H1 (cell line): Measurements from ENCODE around the gene SPOP. TPM values are rescaled to one million over a fixed set of nuclear protein-coding genes. Genes with fewer than 3 reads are reported as not detected.

Source experiments
- CTCF ChIA-PET: fragments of 300-600 bp; sonication (Branson Sonifier 250); formaldehyde crosslinking; loops from one replicate; lab custom pipeline; 2021; ENCODE audit not compliant: partially characterized antibody; lab: Charles Lee
- POLR2A ChIA-PET: fragments of 300-600 bp; sonication (Branson Sonifier 250); formaldehyde crosslinking; loops from one replicate; lab custom pipeline; 2021; ENCODE audit warnings: inconsistent platforms; ENCODE audit not compliant: partially characterized antibody; lab: Charles Lee
- DNase-seq, 2 experiments: peaks; one replicate each; pipeline versions ENCODE4 v3.0.0 to v3.0.0-alpha.2; 2010 to 2022; ENCODE audit warnings: low spot score in 2 of 2, low read depth in 1 of 2, mixed read lengths in 1 of 2
- FAIRE-seq: peaks from 2 replicates; lab custom pipeline; 2011; peaks lifted over from hg19 to GRCh38; lab: Jason Lieb, UNC
- H2AFZ ChIP-seq: 2 replicates; pipeline ENCODE4 v1.8.1; 2012; ENCODE audit warnings: low read length, inconsistent platforms
- H2AK5ac ChIP-seq: 2 replicates; pipeline ENCODE4 v1.6.1; 2013; ENCODE audit warnings: low read depth, low read length
- H2BK120ac ChIP-seq: replicated peaks from 2 replicates; pipeline ENCODE3; 2013; ENCODE audit warnings: low read depth, low read length, inconsistent platforms
- H2BK12ac ChIP-seq: 2 replicates; pipeline ENCODE4 v1.6.1; 2013; ENCODE audit warnings: low read depth, low read length
- H2BK15ac ChIP-seq: 2 replicates; pipeline ENCODE4 v1.6.1; 2013; ENCODE audit warnings: low read length
- H2BK20ac ChIP-seq: 2 replicates; pipeline ENCODE4 v1.6.1; 2013; ENCODE audit warnings: low read length
- H2BK5ac ChIP-seq: 2 replicates; pipeline ENCODE4 v1.6.1; 2013; ENCODE audit warnings: low read depth, low read length
- H3K14ac ChIP-seq: 2 replicates; pipeline ENCODE4 v1.6.1; 2013; ENCODE audit warnings: inconsistent platforms; ENCODE audit not compliant: insufficient read length
- H3K18ac ChIP-seq: 2 replicates; pipeline ENCODE4 v1.6.1; 2013; ENCODE audit warnings: low read length; ENCODE audit errors: extremely low read depth
- H3K23ac ChIP-seq: 2 replicates; pipeline ENCODE4 v1.6.1; 2013; ENCODE audit warnings: inconsistent platforms; ENCODE audit not compliant: insufficient read length
- H3K23me2 ChIP-seq: 2 replicates; pipeline ENCODE4 v1.6.1; 2013; ENCODE audit warnings: low read depth, low read length
- H3K27ac ChIP-seq: 2 replicates; pipeline ENCODE4 v1.6.1; 2011; ENCODE audit warnings: low read depth, low read length, inconsistent platforms
- H3K27me3 ChIP-seq, 4 experiments: replicated peaks in 1 of 4; 1 replicate in 1 of 4; 2 replicates in 3 of 4; pipeline versions ENCODE4 v1.6.1 to v1.8.1; 2011 to 2013; ENCODE audit warnings: low read length in 3 of 4, mild to moderate bottlenecking in 3 of 4, inconsistent platforms in 2 of 4, mixed read lengths in 2 of 4, moderate library complexity in 1 of 4; ENCODE audit not compliant: control insufficient read depth in 3 of 4, insufficient read depth in 3 of 4; ENCODE audit errors: extremely low read depth in 1 of 4
- H3K36me3 ChIP-seq, 4 experiments: 2 replicates each; pipeline versions ENCODE4 v1.6.1 to v1.8.1; 2011 to 2013; ENCODE audit warnings: mild to moderate bottlenecking in 4 of 4, low read length in 3 of 4, moderate library complexity in 2 of 4, control low read depth in 1 of 4, inconsistent platforms in 1 of 4; ENCODE audit not compliant: insufficient read depth in 4 of 4, control insufficient read depth in 2 of 4
- H3K4ac ChIP-seq: replicated peaks from 2 replicates; pipeline ENCODE3; 2013; ENCODE audit warnings: low read length, low read depth, mixed read lengths, inconsistent platforms; ENCODE audit not compliant: insufficient read length
- H3K4me1 ChIP-seq, 4 experiments: replicated peaks in 1 of 4; 1 replicate in 1 of 4; 2 replicates in 3 of 4; pipeline versions ENCODE4 v1.6.1 to v1.8.1; 2011 to 2013; ENCODE audit warnings: low read length in 3 of 4, inconsistent platforms in 2 of 4, mixed read lengths in 1 of 4; ENCODE audit not compliant: insufficient read depth in 4 of 4, control insufficient read depth in 3 of 4
- H3K4me2 ChIP-seq, 2 experiments: 2 replicates each; pipeline versions ENCODE4 v1.6.1 to v1.8.1; 2011 to 2013; ENCODE audit warnings: low read depth in 2 of 2, low read length in 2 of 2, control low read depth in 1 of 2, inconsistent platforms in 1 of 2, mild to moderate bottlenecking in 1 of 2; ENCODE audit not compliant: insufficient read depth in 1 of 2
- H3K4me3 ChIP-seq, 4 experiments: fragments of 200-600, 300-600 bp in 1 of 4; sonication (generic), shearing (Covaris generic), sonication (Bioruptor Twin) in 1 of 4; 2 replicates each; pipeline versions ENCODE4 v1.5.1 to v1.8.1; 2011 to 2016; ENCODE audit warnings: low read length in 4 of 4, low read depth in 3 of 4, control low read depth in 2 of 4, inconsistent platforms in 2 of 4, mild to moderate bottlenecking in 2 of 4, mixed read lengths in 1 of 4, moderate library complexity in 1 of 4; ENCODE audit not compliant: insufficient read depth in 2 of 4; ENCODE audit errors: extremely low read depth in 1 of 4
- H3K56ac ChIP-seq: replicated peaks from 2 replicates; pipeline ENCODE3; 2013; ENCODE audit warnings: low read depth, mild to moderate bottlenecking, mixed read lengths, low read length, inconsistent platforms; ENCODE audit not compliant: insufficient read length
- H3K79me1 ChIP-seq: 2 replicates; pipeline ENCODE4 v1.6.1; 2013; ENCODE audit warnings: low read depth, low read length, control low read depth
- H3K79me2 ChIP-seq, 2 experiments: 2 replicates each; pipeline versions ENCODE4 v1.6.1 to v1.8.1; 2012 to 2013; ENCODE audit warnings: low read length in 2 of 2, mild to moderate bottlenecking in 2 of 2, inconsistent platforms in 1 of 2; ENCODE audit not compliant: insufficient read depth in 2 of 2, control insufficient read depth in 1 of 2
- H3K9ac ChIP-seq, 4 experiments: replicated peaks in 1 of 4; 1 replicate in 1 of 4; 2 replicates in 3 of 4; pipeline versions ENCODE4 v1.6.1 to v1.8.1; 2011 to 2013; ENCODE audit warnings: low read depth in 3 of 4, low read length in 3 of 4, control low read depth in 2 of 4, mild to moderate bottlenecking in 2 of 4, moderate library complexity in 2 of 4, inconsistent platforms in 1 of 4; ENCODE audit errors: extremely low read depth in 1 of 4
- H3K9me3 ChIP-seq, 2 experiments: 2 replicates each; pipeline versions ENCODE4 v1.6.1 to v1.8.1; 2012 to 2013; ENCODE audit warnings: mild to moderate bottlenecking in 2 of 2, moderate library complexity in 2 of 2, control low read depth in 1 of 2, inconsistent platforms in 1 of 2, low read depth in 1 of 2, low read length in 1 of 2, mixed read lengths in 1 of 2; ENCODE audit not compliant: insufficient read depth in 2 of 2
- H4K20me1 ChIP-seq, 2 experiments: replicated peaks in 1 of 2; 2 replicates each; pipeline versions ENCODE3 to v1.8.1; 2011 to 2013; ENCODE audit warnings: inconsistent platforms in 2 of 2, low read length in 2 of 2, mild to moderate bottlenecking in 1 of 2; ENCODE audit not compliant: insufficient read depth in 2 of 2, control insufficient read depth in 1 of 2
- H4K5ac ChIP-seq: 2 replicates; pipeline ENCODE4 v1.6.1; 2013; ENCODE audit warnings: low read length, low read depth, mixed read lengths, inconsistent platforms; ENCODE audit not compliant: insufficient read length
- H4K8ac ChIP-seq: 2 replicates; pipeline ENCODE4 v1.8.0; 2013; ENCODE audit warnings: mild to moderate bottlenecking, moderate library complexity, low read length, inconsistent platforms; ENCODE audit not compliant: insufficient read depth; ENCODE audit errors: extremely low read depth
- H4K91ac ChIP-seq: replicated peaks from 2 replicates; pipeline ENCODE3; 2013; ENCODE audit warnings: low read length, mixed read lengths, inconsistent platforms; ENCODE audit not compliant: insufficient read length
- ATF3 ChIP-seq: IDR thresholded peaks from 2 replicates; pipeline ENCODE4 v1.6.1; 2011; ENCODE audit warnings: low read depth, mild to moderate bottlenecking, low read length; ENCODE audit not compliant: insufficient read depth
- EP300 ChIP-seq, 2 experiments: IDR thresholded peaks; 1 replicate in 1 of 2; 2 replicates in 1 of 2; pipeline ENCODE4 v1.6.1; 2011 to 2012; ENCODE audit warnings: low read depth in 2 of 2, low read length in 2 of 2, mild to moderate bottlenecking in 2 of 2, borderline replicate concordance in 1 of 2, inconsistent platforms in 1 of 2, moderate library complexity in 1 of 2
- FOSL1 ChIP-seq: IDR thresholded peaks from 2 replicates; pipeline ENCODE4 v1.6.1; 2011; ENCODE audit warnings: mild to moderate bottlenecking, low read depth, low read length, moderate library complexity; ENCODE audit not compliant: insufficient read depth
- HDAC2 ChIP-seq, 2 experiments: fragments of 300-600 bp in 1 of 2; sonication (generic) in 1 of 2; IDR thresholded peaks; 2 replicates each; pipeline ENCODE4 v1.6.1; 2011 to 2012; ENCODE audit warnings: low read depth in 2 of 2, low read length in 2 of 2, mild to moderate bottlenecking in 2 of 2, moderate library complexity in 2 of 2, borderline replicate concordance in 1 of 2, inconsistent platforms in 1 of 2
- HDAC6 ChIP-seq: IDR thresholded peaks from one replicate; pipeline ENCODE4 v1.7.1; 2012; ENCODE audit warnings: low read depth, mild to moderate bottlenecking, inconsistent platforms, low read length, moderate library complexity
- NANOG ChIP-seq: IDR thresholded peaks from 2 replicates; pipeline ENCODE4 v1.6.1; 2011; ENCODE audit warnings: low read length, low read depth, mild to moderate bottlenecking, inconsistent platforms; ENCODE audit not compliant: insufficient read depth, poor library complexity, severe bottlenecking
- NRF1 ChIP-seq: IDR thresholded peaks from 2 replicates; pipeline ENCODE4 v1.6.1; 2011; ENCODE audit warnings: mild to moderate bottlenecking, low read depth, low read length, improper control_type of control experiment
- POLR2AphosphoS5 ChIP-seq: IDR thresholded peaks from 2 replicates; pipeline ENCODE4 v1.6.1; 2011; ENCODE audit warnings: low read depth, low read length
- RNF2 ChIP-seq: fragments of 200-900, 300-1000 bp; sonication (generic); IDR thresholded peaks from 2 replicates; pipeline ENCODE4 v1.7.1; 2016; ENCODE audit warnings: borderline replicate concordance, low read depth, mild to moderate bottlenecking, antibody characterized with exemption, low read length; ENCODE audit not compliant: poor library complexity, severe bottlenecking; ENCODE audit errors: missing control alignments
- SAP30 ChIP-seq: fragments of 300-600 bp; sonication (generic); IDR thresholded peaks from 2 replicates; pipeline ENCODE4 v1.7.1; 2012; ENCODE audit warnings: low read length, moderate library complexity, mild to moderate bottlenecking, inconsistent platforms; ENCODE audit not compliant: insufficient read depth, insufficient replicate concordance
- SIX5 ChIP-seq: IDR thresholded peaks from 2 replicates; pipeline ENCODE4 v1.6.1; 2011; ENCODE audit warnings: mild to moderate bottlenecking, low read depth, low read length
- WGBS, 2 experiments: shearing (Covaris generic) in 1 of 2; methylation state at CpG; one replicate each; pipeline versions ENCODE4 v1.1.6 to v1.1.7; 2013 to 2015; ENCODE audit warnings: low lambda C conversion rate in 2 of 2, mixed read lengths in 2 of 2, inconsistent platforms in 1 of 2, low coverage in 1 of 2, missing lambda C conversion rate in 1 of 2; ENCODE audit not compliant: insufficient replicate concordance in 2 of 2, insufficient coverage in 1 of 2, insufficient read length in 1 of 2; ENCODE audit errors: extremely low coverage in 1 of 2, missing lambda C conversion rate in 1 of 2; 5-methylcytosine and 5-hydroxymethylcytosine counted together
- polyA plus RNA-seq, 7 experiments: library from polyadenylated mRNA; depleted of rRNA in 3 of 7; stranded (reverse) in 5 of 7; unstranded in 2 of 7; fragments of >200 nt in 5 of 7; fragments of 200-250 nt in 2 of 7; gene quantifications; 1 replicate in 5 of 7; 2 replicates in 1 of 7; 4 replicates in 1 of 7; pipeline versions ENCODE4 v1.2.1 to v1.2.3, GENCODE V29; 2011 to 2013; ENCODE audit warnings: missing spikeins in 2 of 7, mixed read lengths in 2 of 7
- total RNA-seq: library from RNA; stranded (reverse); fragmentation: NEBNext Ultra II Directional; extraction: Animal tissue kit (Norgen Biotek cat#: 25700); gene quantifications from 2 replicates; pipeline ENCODE4 v1.2.1, GENCODE V29; 2021

SPOP gene
- total and polyA plus RNA-seq, 2 of the 8 experiments (the other 6 are each of a cell fraction or from before 2014, with no cell fraction given) = 13.3 to 25.6 TPM

GRCh38 chr17:49723423-49723822 is 45.5 kb upstream of the SPOP start:
- H2BK5ac ChIP-seq = no peak overlapping the region
- DNase-seq = no peak
- no peak for TF ChIP-seq FOSL1
- TF ChIP-seq SIX5 = no peak
- TF ChIP-seq EP300 (IDR thresholded peaks at IDR 0.05; ENCODE audit: borderline replicate concordance in 1 of 2, low read depth in 2 of 2, low read length in 2 of 2) = no peak
- TF ChIP-seq HDAC2 (IDR thresholded peaks at IDR 0.05; ENCODE audit: borderline replicate concordance in 1 of 2, low read depth in 2 of 2, low read length in 2 of 2) = no peak
- TF ChIP-seq NRF1 = no peak
- TF ChIP-seq NANOG = no peak
- TF ChIP-seq POLR2AphosphoS5 = no peak
- no peak for TF ChIP-seq ATF3
- no peak for TF ChIP-seq HDAC6
- no peak for TF ChIP-seq SAP30
- TF ChIP-seq RNF2 = no peak

More at GRCh38 chr17:49723423-49723822, 45.5 kb upstream of the SPOP start:
- no peak overlapping the region for H4K8ac ChIP-seq
- ChIA-PET POLR2A (interaction anchor here (1.2 to 1.3 kb wide), 2 partner anchors 40 to 64 kb away, joined by 3 to 4 read pairs; partner anchors contain the start of gene KAT7), CTCF (interaction anchor here (0.8 to 8.9 kb wide), 7 partner anchors 9 to 275 kb away, joined by 3 to 41 read pairs (median 3); partner anchors contain the start of gene SLC35B1)
- no peak for FAIRE-seq
- H2BK120ac ChIP-seq = no peak overlapping the region
- no peaks in the 10 kb centered on the region for H3K27me3 ChIP-seq
- no peak overlapping the region for H4K91ac ChIP-seq
- no peak overlapping the region for H2AK5ac ChIP-seq
- no peak overlapping the region for H3K14ac ChIP-seq
- no peak overlapping the region for H3K56ac ChIP-seq
- no peak overlapping the region for H3K4me2 ChIP-seq
- H2BK15ac ChIP-seq = no peak overlapping the region
- no peaks in the 10 kb centered on the region for H3K23me2 ChIP-seq
- H3K4ac ChIP-seq = no peak overlapping the region
- no peak overlapping the region for H3K27ac ChIP-seq
- 77% methylated on average over 7 of the region's 8 CpGs; no CpG with 5 or more reads in 1 of the 2 experiments for WGBS, 2 experiments
- no peak overlapping the region for H2BK12ac ChIP-seq
- H3K18ac ChIP-seq = no peak overlapping the region
- H4K20me1 ChIP-seq = peaks cover 2 to 7% of the 10 kb centered on the region in 2 experiments
- H3K4me1 ChIP-seq = no peaks in the 10 kb centered on the region
- no peak overlapping the region for H2AFZ ChIP-seq
- no peaks in the 10 kb centered on the region for H3K9me3 ChIP-seq
- peaks cover 7 to 34% (median 19%) of the 10 kb centered on the region in 4 experiments; a peak in 7 of 8 replicates for H3K36me3 ChIP-seq
- H3K79me1 ChIP-seq = peaks cover 9% of the 10 kb centered on the region; the same call in 1 of the 2 replicates
- no peak overlapping the region for H2BK20ac ChIP-seq
- H3K9ac ChIP-seq = no peak overlapping the region
- no peak overlapping the region for H3K4me3 ChIP-seq
- no peak overlapping the region for H3K23ac ChIP-seq
- H3K79me2 ChIP-seq = peaks cover 0 to 5% of the 10 kb centered on the region in 2 experiments; a peak in 1 of 4 replicates
- H4K5ac ChIP-seq = no peak overlapping the region
